ENCODE data around the gene ATP10B.

Gene ATP10B

DNA sequence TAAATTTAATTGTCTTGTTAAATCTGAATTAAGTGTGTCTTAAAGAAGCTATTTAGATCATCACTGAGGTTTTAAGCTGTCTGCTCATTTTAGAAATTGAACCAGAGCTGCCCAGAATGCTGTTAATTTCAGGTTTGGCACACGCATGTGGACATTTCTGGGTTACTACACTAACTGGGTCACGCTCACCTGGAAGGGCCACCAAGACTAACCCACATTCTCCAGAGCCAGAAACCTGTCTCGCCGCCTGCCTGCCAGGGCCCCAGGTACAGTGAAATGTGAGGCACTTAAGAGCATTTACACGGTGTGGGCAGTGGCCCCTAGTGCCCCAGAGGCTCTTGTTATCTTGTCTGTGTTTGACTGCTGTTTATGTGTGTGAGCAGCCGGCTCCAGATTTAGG is 46.6 kb downstream of the ATP10B start:
- Histone ChIP-seq H3K9me3 (ENCODE audit: control insufficient read depth in 1 of 2, low read length in 2 of 2) (no peaks in the 10 kb centered on the region), H3K4me1 (ENCODE audit: control insufficient read depth in 1 of 2, insufficient read depth in 2 of 2, low read length in 2 of 2) (peaks cover 0 to 4% of the 10 kb centered on the region in 2 donors)

GRCh38 chr5:160802592-160802991 is 49.4 kb downstream of the ATP10B start:
- Histone ChIP-seq H3K36me3 (ENCODE audit: control insufficient read depth in 1 of 2, insufficient read depth in 2 of 2, low read length in 2 of 2) (no peaks in the 10 kb centered on the region), H3K27me3 (ENCODE audit: low read depth, low read length) (no peaks in the 10 kb centered on the region), H3K27ac (ENCODE audit: low read length) (no peak overlapping the region), H3K9me3 (ENCODE audit: control insufficient read depth in 1 of 2, low read length in 2 of 2) (no peaks in the 10 kb centered on the region), H3K4me1 (ENCODE audit: control insufficient read depth in 1 of 2, insufficient read depth in 2 of 2, low read length in 2 of 2) (peaks cover 0 to 16% of the 10 kb centered on the region in 2 donors), H3K4me3 (ENCODE audit: low read depth in 1 of 2, low read length in 2 of 2) (no peak overlapping the region)

More for the DNA sequence above, 46.6 kb downstream of the ATP10B start:
- no peaks in the 10 kb centered on the region for H3K36me3 ChIP-seq (ENCODE audit: control insufficient read depth in 1 of 2, insufficient read depth in 2 of 2, low read length in 2 of 2)
- H3K27me3 ChIP-seq (ENCODE audit: low read depth, low read length), result no peaks in the 10 kb centered on the region
- H3K27ac ChIP-seq (ENCODE audit: low read length), result no peak overlapping the region
- H3K4me3 ChIP-seq (ENCODE audit: low read depth in 1 of 2, low read length in 2 of 2), result no peak overlapping the region

DNA sequence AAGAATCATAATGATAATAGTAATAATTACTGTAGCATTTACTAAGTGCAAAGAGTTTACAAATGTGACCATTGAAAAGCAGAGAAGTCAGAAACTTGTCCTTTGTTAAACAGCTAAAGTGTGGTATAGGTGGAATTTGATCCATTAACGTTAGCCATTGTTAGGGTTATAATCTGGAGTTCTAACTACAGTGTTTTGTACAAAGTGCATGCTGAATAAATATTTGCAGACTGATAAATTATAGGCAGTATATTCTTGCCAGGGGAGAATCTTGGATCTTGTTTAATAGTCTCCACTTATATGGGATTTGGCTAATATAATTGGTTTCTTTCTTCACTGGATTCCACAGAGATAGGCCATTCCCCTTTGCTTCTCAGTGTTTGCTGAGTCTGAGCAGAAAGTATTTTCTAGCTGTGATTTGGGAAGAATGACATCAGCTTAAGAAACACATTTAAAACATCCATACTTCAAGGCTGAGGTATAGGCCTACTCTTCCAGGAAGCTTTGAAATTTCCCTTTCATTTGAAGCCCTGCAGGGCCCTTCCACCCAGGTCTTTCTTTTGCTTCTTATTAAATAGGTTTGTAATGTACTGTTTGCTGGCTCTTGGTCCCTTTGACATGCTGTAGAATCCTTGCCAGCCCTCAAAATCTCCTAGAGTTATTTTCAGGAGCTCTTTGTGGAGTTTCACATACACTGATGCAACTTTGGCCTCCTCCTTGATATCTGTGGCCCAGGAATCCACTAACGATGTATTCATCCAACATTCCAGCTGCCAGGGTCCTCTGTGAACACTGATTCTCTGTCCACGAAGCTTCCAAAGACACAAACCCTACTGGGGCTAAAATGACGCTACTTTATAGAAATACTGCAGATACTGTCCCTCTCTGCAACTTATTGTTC is 51.4 kb downstream of the ATP10B start:
- Histone ChIP-seq H3K9me3 (ENCODE audit: control insufficient read depth in 1 of 2, low read length in 2 of 2) (no peaks in the 10 kb centered on the region), H3K27me3 (ENCODE audit: low read depth, low read length) (no peaks in the 10 kb centered on the region), H3K36me3 (ENCODE audit: control insufficient read depth in 1 of 2, insufficient read depth in 2 of 2, low read length in 2 of 2) (no peaks in the 10 kb centered on the region), H3K27ac (ENCODE audit: low read length) (no peak overlapping the region), H3K4me1 (ENCODE audit: control insufficient read depth in 1 of 2, insufficient read depth in 2 of 2, low read length in 2 of 2) (peaks cover 0 to 16% of the 10 kb centered on the region in 2 donors), H3K4me3 (ENCODE audit: low read depth in 1 of 2, low read length in 2 of 2) (no peak overlapping the region)

GRCh38 chr5:160799184-160799583 is 52.8 kb downstream of the ATP10B start:
- no peaks in the 10 kb centered on the region for H3K27me3 ChIP-seq (ENCODE audit: low read depth, low read length)
- no peak overlapping the region for H3K4me3 ChIP-seq (ENCODE audit: low read depth in 1 of 2, low read length in 2 of 2)
- no peaks in the 10 kb centered on the region for H3K9me3 ChIP-seq (ENCODE audit: control insufficient read depth in 1 of 2, low read length in 2 of 2)
- peaks cover 0 to 16% of the 10 kb centered on the region in 2 donors for H3K4me1 ChIP-seq (ENCODE audit: control insufficient read depth in 1 of 2, insufficient read depth in 2 of 2, low read length in 2 of 2)
- no peak overlapping the region for H3K27ac ChIP-seq (ENCODE audit: low read length)
- no peaks in the 10 kb centered on the region for H3K36me3 ChIP-seq (ENCODE audit: control insufficient read depth in 1 of 2, insufficient read depth in 2 of 2, low read length in 2 of 2)

DNA sequence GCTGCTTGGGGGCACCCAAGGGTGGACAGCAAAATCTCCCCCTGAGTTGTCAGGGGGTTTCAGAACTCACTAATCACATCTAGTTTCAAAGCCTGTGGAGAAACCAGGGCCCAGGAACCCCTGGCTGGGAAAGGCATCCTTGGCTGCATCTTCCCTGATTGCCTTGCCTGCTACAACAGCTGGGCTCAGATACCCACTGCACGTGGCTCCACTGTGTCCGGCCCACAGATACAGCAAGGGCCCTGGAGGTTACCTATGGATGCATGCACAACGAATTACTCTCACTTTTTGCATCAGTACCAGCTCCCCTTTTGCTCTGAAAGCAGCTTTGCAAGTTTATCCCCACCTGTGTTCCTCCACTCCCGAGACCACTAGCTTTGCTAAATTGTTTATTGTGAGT is 55.0 kb downstream of the ATP10B start:
- Histone ChIP-seq H3K27ac (ENCODE audit: low read length) (no peak overlapping the region), H3K9me3 (ENCODE audit: control insufficient read depth in 1 of 2, low read length in 2 of 2) (no peaks in the 10 kb centered on the region), H3K27me3 (ENCODE audit: low read depth, low read length) (no peaks in the 10 kb centered on the region)

GRCh38 chr5:160793530-160793899 is 58.5 kb downstream of the ATP10B start:
- Histone ChIP-seq H3K36me3 (ENCODE audit: control insufficient read depth in 1 of 2, insufficient read depth in 2 of 2, low read length in 2 of 2) (no peaks in the 10 kb centered on the region), H3K4me3 (ENCODE audit: low read depth in 1 of 2, low read length in 2 of 2) (no peak overlapping the region), H3K27ac (ENCODE audit: low read length) (no peak overlapping the region), H3K27me3 (ENCODE audit: low read depth, low read length) (no peaks in the 10 kb centered on the region), H3K9me3 (ENCODE audit: control insufficient read depth in 1 of 2, low read length in 2 of 2) (no peaks in the 10 kb centered on the region), H3K4me1 (ENCODE audit: control insufficient read depth in 1 of 2, insufficient read depth in 2 of 2, low read length in 2 of 2) (no peaks in the 10 kb centered on the region)

More for the DNA sequence above, 55.0 kb downstream of the ATP10B start:
- H3K4me1 ChIP-seq (ENCODE audit: control insufficient read depth in 1 of 2, insufficient read depth in 2 of 2, low read length in 2 of 2), result peaks cover 0 to 16% of the 10 kb centered on the region in 2 donors
- no peak overlapping the region for H3K4me3 ChIP-seq (ENCODE audit: low read depth in 1 of 2, low read length in 2 of 2)
- no peaks in the 10 kb centered on the region for H3K36me3 ChIP-seq (ENCODE audit: control insufficient read depth in 1 of 2, insufficient read depth in 2 of 2, low read length in 2 of 2)

DNA sequence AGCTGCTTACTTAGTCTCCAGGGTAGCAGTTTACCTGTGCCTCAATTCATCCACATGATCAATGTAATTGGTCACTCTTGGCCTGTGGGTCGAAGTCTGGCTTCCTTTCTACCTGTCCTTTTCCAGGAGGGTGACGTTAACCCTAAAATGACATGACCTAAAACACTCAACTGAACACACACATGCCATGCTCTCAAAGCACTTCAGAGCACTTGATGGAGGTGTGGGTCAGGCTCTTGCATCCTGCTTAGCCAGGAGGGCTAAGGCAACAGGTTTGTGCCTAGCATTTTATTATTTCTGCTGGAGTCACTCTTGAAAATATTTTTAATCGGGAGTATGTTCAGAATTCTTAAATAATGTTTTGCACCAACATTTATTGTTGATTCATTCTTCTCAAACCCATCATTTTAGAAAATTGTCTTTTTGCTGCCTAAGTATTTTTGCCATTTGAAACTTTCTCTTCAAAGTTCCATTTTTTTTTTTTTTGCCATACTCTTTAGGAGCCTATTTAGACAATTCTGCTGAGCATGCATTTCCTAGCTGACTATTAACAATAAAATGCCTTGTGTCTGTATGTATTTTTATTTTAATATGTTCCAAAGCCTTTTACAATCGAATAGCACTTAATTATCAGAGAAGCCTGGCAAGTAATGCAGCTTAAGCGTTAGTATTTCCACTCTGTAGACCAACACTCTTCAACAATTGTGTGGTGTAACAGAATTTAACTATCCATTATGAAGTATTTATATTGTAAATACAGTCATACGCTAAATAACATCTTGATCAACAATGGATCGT is 59.1 kb downstream of the ATP10B start:
- Histone ChIP-seq H3K27me3 (ENCODE audit: low read depth, low read length) (no peaks in the 10 kb centered on the region), H3K27ac (ENCODE audit: low read length) (no peak overlapping the region), H3K36me3 (ENCODE audit: control insufficient read depth in 1 of 2, insufficient read depth in 2 of 2, low read length in 2 of 2) (no peaks in the 10 kb centered on the region), H3K4me3 (ENCODE audit: low read depth in 1 of 2, low read length in 2 of 2) (no peak overlapping the region), H3K4me1 (ENCODE audit: control insufficient read depth in 1 of 2, insufficient read depth in 2 of 2, low read length in 2 of 2) (no peaks in the 10 kb centered on the region), H3K9me3 (ENCODE audit: control insufficient read depth in 1 of 2, low read length in 2 of 2) (no peaks in the 10 kb centered on the region)

DNA sequence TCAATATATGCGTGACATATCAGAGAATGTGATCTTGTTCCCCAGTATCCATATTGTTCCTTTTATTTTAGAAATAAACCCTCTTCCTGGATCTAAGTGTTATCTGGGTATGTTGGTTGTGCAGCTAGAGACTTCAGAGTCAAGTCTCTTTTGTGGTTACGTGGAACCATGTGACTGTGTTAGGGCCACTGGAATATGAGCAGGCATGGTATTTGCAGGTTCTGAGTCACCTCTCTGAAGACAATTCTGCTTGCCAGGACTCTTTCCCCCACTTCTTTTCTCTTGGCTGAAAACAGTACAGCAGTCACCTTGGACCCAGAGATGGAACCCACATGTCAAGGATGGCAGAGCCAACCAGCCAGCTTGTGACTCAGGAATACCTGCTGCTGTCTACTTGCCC is 59.7 kb downstream of the ATP10B start:
- no peak overlapping the region for H3K4me3 ChIP-seq (ENCODE audit: low read depth in 1 of 2, low read length in 2 of 2)
- no peaks in the 10 kb centered on the region for H3K9me3 ChIP-seq (ENCODE audit: control insufficient read depth in 1 of 2, low read length in 2 of 2)
- no peaks in the 10 kb centered on the region for H3K27me3 ChIP-seq (ENCODE audit: low read depth, low read length)
- no peaks in the 10 kb centered on the region for H3K36me3 ChIP-seq (ENCODE audit: control insufficient read depth in 1 of 2, insufficient read depth in 2 of 2, low read length in 2 of 2)
- H3K4me1 ChIP-seq (ENCODE audit: control insufficient read depth in 1 of 2, insufficient read depth in 2 of 2, low read length in 2 of 2), result no peaks in the 10 kb centered on the region
- H3K27ac ChIP-seq (ENCODE audit: low read length), result no peak overlapping the region

DNA sequence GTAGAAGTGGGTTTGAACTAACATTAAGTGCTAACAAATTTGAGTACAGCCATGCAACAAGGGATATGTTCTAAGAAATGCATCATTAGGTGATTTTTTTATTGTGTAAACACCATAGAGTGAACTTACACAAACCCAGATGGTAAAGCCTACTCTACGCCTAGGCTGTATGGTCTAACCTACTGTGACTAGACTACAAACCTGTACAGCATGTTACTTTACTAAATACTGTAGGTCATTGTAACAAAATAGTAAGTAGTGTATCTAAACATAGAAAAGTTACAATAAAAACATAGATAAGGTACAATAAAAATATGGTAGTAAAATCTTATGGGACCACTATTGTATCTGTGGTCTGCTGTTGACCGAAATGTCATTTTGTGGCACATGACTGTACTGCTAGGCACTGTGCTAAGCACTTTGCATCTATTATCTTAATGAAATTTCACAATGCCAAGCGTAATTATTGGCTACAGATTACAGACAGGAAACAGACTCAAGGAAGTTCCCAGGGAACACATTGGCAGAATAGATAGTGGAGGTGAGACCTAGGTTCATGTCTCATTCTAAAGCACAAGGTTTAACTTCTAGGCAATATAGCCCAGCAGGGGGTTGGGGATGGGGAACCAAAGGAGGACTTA is 62.7 kb downstream of the ATP10B start:
- H3K27ac ChIP-seq (ENCODE audit: low read length), result no peak overlapping the region
- no peaks in the 10 kb centered on the region for H3K27me3 ChIP-seq (ENCODE audit: low read depth, low read length)
- no peaks in the 10 kb centered on the region for H3K4me1 ChIP-seq (ENCODE audit: control insufficient read depth in 1 of 2, insufficient read depth in 2 of 2, low read length in 2 of 2)

GRCh38 chr5:160788102-160788660 is 63.8 kb downstream of the ATP10B start:
- Histone ChIP-seq H3K36me3 (ENCODE audit: control insufficient read depth in 1 of 2, insufficient read depth in 2 of 2, low read length in 2 of 2) (no peaks in the 10 kb centered on the region), H3K27me3 (ENCODE audit: low read depth, low read length) (no peaks in the 10 kb centered on the region), H3K9me3 (ENCODE audit: control insufficient read depth in 1 of 2, low read length in 2 of 2) (no peaks in the 10 kb centered on the region), H3K4me3 (ENCODE audit: low read depth in 1 of 2, low read length in 2 of 2) (no peak overlapping the region), H3K4me1 (ENCODE audit: control insufficient read depth in 1 of 2, insufficient read depth in 2 of 2, low read length in 2 of 2) (no peaks in the 10 kb centered on the region), H3K27ac (ENCODE audit: low read length) (no peak overlapping the region)

More for the DNA sequence above, 62.7 kb downstream of the ATP10B start:
- Histone ChIP-seq H3K36me3 (ENCODE audit: control insufficient read depth in 1 of 2, insufficient read depth in 2 of 2, low read length in 2 of 2) (no peaks in the 10 kb centered on the region), H3K4me3 (ENCODE audit: low read depth in 1 of 2, low read length in 2 of 2) (no peak overlapping the region), H3K9me3 (ENCODE audit: control insufficient read depth in 1 of 2, low read length in 2 of 2) (no peaks in the 10 kb centered on the region)

DNA sequence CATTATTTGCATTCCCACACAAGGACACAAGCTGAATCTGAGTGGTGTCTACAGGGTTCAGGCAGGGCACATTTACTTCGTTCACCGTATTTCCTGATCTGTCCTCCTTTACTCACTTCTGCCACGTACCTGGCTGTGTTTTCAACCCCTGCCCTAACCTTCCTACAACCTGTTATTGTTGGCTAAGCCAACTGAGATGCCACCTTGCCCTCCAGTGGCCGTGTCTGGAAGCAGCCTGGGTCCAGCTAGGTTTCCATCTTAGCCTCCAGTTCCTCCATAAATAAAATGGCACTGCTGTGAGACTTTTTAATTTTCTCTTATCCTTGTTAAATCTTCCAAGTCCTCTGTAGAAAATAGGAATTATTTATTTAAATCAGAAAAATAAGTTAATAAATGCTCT is 64.8 kb downstream of the ATP10B start:
- no peaks in the 10 kb centered on the region for H3K36me3 ChIP-seq (ENCODE audit: control insufficient read depth in 1 of 2, insufficient read depth in 2 of 2, low read length in 2 of 2)
- no peak overlapping the region for H3K27ac ChIP-seq (ENCODE audit: low read length)
- H3K4me3 ChIP-seq (ENCODE audit: low read depth in 1 of 2, low read length in 2 of 2), result no peak overlapping the region
- H3K27me3 ChIP-seq (ENCODE audit: low read depth, low read length), result no peaks in the 10 kb centered on the region
- no peaks in the 10 kb centered on the region for H3K9me3 ChIP-seq (ENCODE audit: control insufficient read depth in 1 of 2, low read length in 2 of 2)
- no peaks in the 10 kb centered on the region for H3K4me1 ChIP-seq (ENCODE audit: control insufficient read depth in 1 of 2, insufficient read depth in 2 of 2, low read length in 2 of 2)

Measured in muscle layer of duodenum (tissue), 2 donors.